RPMI7951 (cell line): ENCODE measurements around the gene BSX. TPM values are rescaled to one million over a fixed set of nuclear protein-coding genes. Genes with fewer than 3 reads are reported as not detected.

Experiments used
- DNase-seq: peaks from one replicate; pipeline ENCODE4 v3.0.0-alpha.2; 2012; ENCODE audit warnings: low read depth
- total RNA-seq: library from RNA; depleted of rRNA; stranded (reverse); fragments of >200 nt; shearing (Covaris generic); gene quantifications from 2 replicates; pipeline ENCODE4 v1.2.3, GENCODE V29; 2014; rRNA removed

BSX gene
- total RNA-seq, 1 experiment from 2014 or later = not detected

DNA sequence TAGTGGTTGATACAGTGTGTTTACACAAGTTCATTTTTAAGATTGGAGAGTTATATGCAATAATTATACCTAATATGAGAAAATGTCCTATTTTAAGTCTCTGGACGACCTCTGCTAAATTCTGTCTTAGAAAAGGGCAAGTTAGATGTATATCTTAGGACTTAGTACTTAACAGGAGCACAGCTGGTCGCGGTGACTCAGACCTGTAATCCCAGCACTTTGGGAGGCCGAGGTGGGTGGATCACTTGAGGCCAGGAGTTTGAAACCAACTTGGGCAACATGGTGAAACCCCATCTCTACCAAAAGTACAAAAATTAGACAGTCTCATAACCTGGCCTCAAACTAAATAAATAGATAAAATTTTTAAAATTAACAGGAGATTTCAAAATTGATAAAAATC is 27.2 kb downstream of the BSX start:
- peak; percentile 15 for DNase-seq

DNA sequence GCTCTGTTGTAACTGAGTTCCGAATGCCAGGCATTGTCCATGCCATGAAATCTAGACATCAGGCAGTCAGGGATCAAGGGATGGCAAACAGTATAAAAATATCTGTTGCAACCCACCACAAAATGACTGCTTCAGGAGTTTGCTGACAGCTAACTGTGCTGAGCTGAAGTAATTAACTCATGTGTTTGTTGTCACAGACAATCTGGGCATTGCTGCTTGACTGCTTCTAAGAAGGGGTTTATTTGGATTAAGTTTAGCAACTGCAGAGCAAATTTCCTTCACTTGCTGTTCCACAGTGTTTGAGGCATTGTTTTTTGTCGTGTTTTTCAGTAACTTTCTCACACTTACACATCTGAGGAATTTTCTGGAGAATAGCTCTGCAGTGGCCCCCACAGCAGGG is 30.4 kb downstream of the BSX start:
- DNase-seq = no peak

DNA sequence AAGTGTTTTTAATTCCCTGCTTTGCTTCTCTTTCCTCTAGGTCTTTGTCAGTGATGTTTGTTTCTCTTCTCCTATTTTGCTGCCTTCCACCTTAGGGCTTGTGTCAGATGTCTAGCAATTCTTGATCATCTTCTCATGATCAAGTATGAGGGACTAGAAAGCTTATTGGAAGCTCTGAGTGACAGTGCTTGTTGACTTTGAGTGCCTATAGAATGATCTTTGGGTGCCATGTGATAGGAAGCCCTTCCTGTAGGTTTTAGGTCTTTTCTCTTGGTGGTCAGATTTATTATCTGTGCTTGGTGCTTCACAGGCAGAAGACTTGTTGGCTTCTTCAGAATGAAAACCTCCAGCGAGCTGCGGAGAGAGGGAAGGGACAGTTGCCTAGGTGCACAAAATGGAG is 43.1 kb downstream of the BSX start:
- DNase-seq = no peak

DNA sequence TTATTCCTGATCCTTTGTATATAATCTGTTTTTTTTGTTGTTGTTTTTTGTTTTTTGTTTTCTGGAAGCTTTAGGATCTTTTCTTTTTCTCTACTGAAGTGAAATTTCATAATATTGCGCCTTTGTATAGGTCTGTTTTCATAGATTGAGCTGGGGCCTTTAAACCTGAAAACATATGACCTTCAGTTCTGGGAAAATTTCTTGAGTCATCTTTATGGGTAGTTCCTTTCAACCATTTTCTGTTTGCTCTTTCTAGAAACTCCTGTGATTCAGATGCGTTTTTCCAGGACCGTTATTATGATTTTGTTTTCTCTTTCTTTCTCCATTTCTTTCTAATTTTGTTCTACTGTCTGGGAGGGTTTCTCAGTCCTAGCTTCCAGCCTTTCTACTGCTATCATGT is 43.7 kb downstream of the BSX start:
- no peak for DNase-seq

DNA sequence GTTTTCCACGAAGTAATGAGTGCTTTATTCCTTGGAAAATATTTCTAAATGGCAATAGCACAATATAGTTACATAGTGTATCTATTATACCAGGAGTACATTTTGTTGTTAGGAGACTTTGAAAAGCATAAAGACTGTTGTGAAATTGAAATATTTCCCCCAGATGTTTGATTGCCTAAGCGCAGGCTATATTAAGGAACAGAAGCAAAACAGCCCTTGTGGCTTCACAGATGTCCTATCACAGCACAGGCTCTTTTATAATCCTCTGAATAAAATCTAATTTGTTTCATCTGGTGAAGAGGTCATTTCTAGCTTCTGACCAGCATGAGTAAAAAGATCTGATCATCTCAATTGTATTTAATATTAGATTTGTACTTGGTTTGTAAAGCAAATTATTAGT is 48.2 kb downstream of the BSX start:
- no peak for DNase-seq

DNA sequence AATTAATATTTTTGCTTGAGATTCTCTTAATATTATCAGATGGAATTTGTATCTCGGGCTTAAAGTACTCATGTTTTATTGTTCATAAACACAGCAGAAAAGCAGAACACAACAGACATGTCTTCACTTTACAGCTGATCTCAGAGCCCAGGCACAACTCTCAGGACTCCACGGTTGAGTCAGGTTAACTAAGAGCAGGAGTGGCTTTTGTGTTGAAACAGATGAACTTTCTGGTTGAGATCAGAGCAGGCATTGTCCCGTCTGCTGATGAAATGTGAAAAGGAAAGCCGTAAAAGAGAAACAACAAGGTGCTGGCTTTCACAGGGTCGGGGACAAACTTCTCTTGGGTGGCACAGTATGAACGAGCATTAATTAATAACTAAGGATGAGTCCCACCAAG is 50.1 kb downstream of the BSX start:
- DNase-seq = no peak

Other genes with a start within 250 kb of the BSX start
- gene CRTAM, start 143.3 kb downstream of the BSX start, total RNA-seq = 0.36 TPM in 1 of 2 replicates, not detected in the other
- 4.6 and 5.0 TPM in 2 replicates for gene JHY, start 99.1 kb downstream of the BSX start, total RNA-seq
- 1,612 and 2,183 TPM in 2 replicates for gene HSPA8, start 80.3 kb upstream of the BSX start, total RNA-seq
- gene CLMP, start 213.4 kb upstream of the BSX start, total RNA-seq = 42.7 and 44.9 TPM in 2 replicates